H1 (cell line): ENCODE measurements around the gene FGR. TPM values are rescaled to one million over a fixed set of nuclear protein-coding genes. Genes with fewer than 3 reads are reported as not detected.

Source experiments
- BCL11A ChIP-seq, 2 experiments: IDR thresholded peaks; one replicate each; pipeline ENCODE4 v1.6.1; 2011; ENCODE audit warnings: low read depth in 2 of 2, low read length in 2 of 2, mild to moderate bottlenecking in 2 of 2
- CEBPB ChIP-seq: IDR thresholded peaks from 2 replicates; pipeline ENCODE4 v1.6.1; 2012; ENCODE audit warnings: low read depth, low read length
- EZH2 ChIP-seq: fragments of 200-600 bp; sonication (generic); IDR thresholded peaks from 2 replicates; pipeline ENCODE4 v1.7.1; 2012; ENCODE audit warnings: low read depth, mild to moderate bottlenecking, moderate library complexity, low read length, inconsistent platforms; ENCODE audit not compliant: severe bottlenecking
- RAD21 ChIP-seq, 2 experiments: IDR thresholded peaks in 1 of 2; conservative IDR thresholded peaks in 1 of 2; 2 replicates each; pipeline ENCODE4 v1.6.1; 2011; ENCODE audit warnings: low read depth in 2 of 2, low read length in 2 of 2, improper control_type of control experiment in 1 of 2, inconsistent platforms in 1 of 2, mild to moderate bottlenecking in 1 of 2, moderate library complexity in 1 of 2
- SAP30 ChIP-seq: fragments of 300-600 bp; sonication (generic); IDR thresholded peaks from 2 replicates; pipeline ENCODE4 v1.7.1; 2012; ENCODE audit warnings: low read length, moderate library complexity, mild to moderate bottlenecking, inconsistent platforms; ENCODE audit not compliant: insufficient read depth, insufficient replicate concordance
- polyA plus RNA-seq, 7 experiments: library from polyadenylated mRNA; depleted of rRNA in 3 of 7; stranded (reverse) in 5 of 7; unstranded in 2 of 7; fragments of >200 nt in 5 of 7; fragments of 200-250 nt in 2 of 7; gene quantifications; 1 replicate in 5 of 7; 2 replicates in 1 of 7; 4 replicates in 1 of 7; pipeline versions ENCODE4 v1.2.1 to v1.2.3, GENCODE V29; 2011 to 2013; ENCODE audit warnings: missing spikeins in 2 of 7, mixed read lengths in 2 of 7
- total RNA-seq: library from RNA; stranded (reverse); fragmentation: NEBNext Ultra II Directional; extraction: Animal tissue kit (Norgen Biotek cat#: 25700); gene quantifications from 2 replicates; pipeline ENCODE4 v1.2.1, GENCODE V29; 2021

Gene FGR
- total and polyA plus RNA-seq, 2 of the 8 experiments (the other 6 are each of a cell fraction or from before 2014, with no cell fraction given) = 0.22 to 0.95 TPM

DNA sequence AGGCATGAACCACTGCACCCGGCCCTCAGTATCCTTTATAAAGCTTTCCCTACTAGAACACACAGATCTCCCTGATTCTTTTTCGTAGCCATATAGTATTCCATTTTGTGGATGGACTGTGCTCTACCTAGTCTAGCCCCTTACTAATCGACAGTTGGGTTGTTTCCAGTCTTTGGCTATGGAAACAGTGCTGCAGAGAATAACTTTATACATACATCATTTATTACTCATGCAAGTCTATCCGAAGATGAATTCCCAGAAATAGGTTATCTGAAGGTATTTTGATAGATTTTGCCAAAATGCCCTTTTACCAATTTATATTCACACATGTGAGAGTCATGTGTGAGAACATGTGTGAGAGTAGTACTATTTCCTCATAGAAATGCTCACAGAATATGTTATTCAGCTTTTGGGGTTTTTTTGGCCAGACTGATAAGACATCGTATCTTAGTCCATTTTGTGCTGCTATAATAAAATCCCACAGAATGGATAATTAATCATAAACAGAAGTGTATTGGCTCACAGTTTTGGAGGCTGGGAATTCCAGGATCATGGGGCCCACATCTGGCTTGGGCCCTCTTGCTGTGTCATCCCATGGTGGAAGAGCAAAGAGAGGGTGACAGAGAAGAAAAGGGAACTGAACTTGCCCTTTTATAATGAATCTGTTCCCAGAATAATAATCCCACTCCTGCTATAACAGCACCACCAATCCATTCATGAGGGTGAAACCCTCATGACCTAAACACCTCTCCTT is 17.3 kb upstream of the FGR start (continued):
- TF ChIP-seq SAP30 = no peak
- TF ChIP-seq CEBPB = no peak
- TF ChIP-seq BCL11A (IDR thresholded peaks at IDR 0.05; ENCODE audit: low read depth in 2 of 2, low read length in 2 of 2) = no peak
- no peak for TF ChIP-seq EZH2
- TF ChIP-seq RAD21 (IDR thresholded peaks at IDR 0.05 in 1 of 2, conservative IDR thresholded peaks at IDR 0.05 in 1 of 2; ENCODE audit: low read depth in 2 of 2, low read length in 2 of 2) = no peak
